Osteoblast (primary cell): ENCODE results near the gene TTYH3. TPM values are rescaled to one million over a fixed set of nuclear protein-coding genes. Genes with fewer than 3 reads are reported as not detected.

Source experiments
- DNase-seq: peaks from one replicate; pipeline ENCODE4 v3.0.0; 2011; ENCODE audit warnings: low spot score, mixed read lengths; ENCODE audit not compliant: insufficient read length; ENCODE audit errors: missing footprints
- H2AFZ ChIP-seq: 2 replicates; pipeline ENCODE4 v1.6.0; 2011; ENCODE audit warnings: mild to moderate bottlenecking, low read length
- H3K27ac ChIP-seq: 2 replicates; pipeline ENCODE4 v1.5.1; 2011; ENCODE audit warnings: mild to moderate bottlenecking, low read depth, low read length, moderate library complexity
- H3K27me3 ChIP-seq: 2 replicates; pipeline ENCODE4 v1.6.0; 2012; ENCODE audit warnings: mild to moderate bottlenecking, control low read depth, inconsistent platforms, low read length, moderate library complexity; ENCODE audit not compliant: insufficient read depth
- H3K36me3 ChIP-seq: 2 replicates; pipeline ENCODE4 v1.5.1; 2011; ENCODE audit warnings: mild to moderate bottlenecking, low read length, control low read depth, moderate library complexity; ENCODE audit not compliant: insufficient read depth
- H3K4me1 ChIP-seq: 2 replicates; pipeline ENCODE4 v1.5.1; 2011; ENCODE audit warnings: mild to moderate bottlenecking, low read length, control low read depth, moderate library complexity; ENCODE audit not compliant: insufficient read depth
- H3K4me2 ChIP-seq: 2 replicates; pipeline ENCODE4 v1.6.0; 2011; ENCODE audit warnings: mild to moderate bottlenecking, low read length; ENCODE audit not compliant: insufficient read depth
- H3K4me3 ChIP-seq: fragments of 200-600 bp; sonication (generic); 3 replicates; pipeline ENCODE4 v1.5.1; 2012; ENCODE audit warnings: mild to moderate bottlenecking, low read length, inconsistent platforms; ENCODE audit not compliant: insufficient read depth
- H3K79me2 ChIP-seq: 2 replicates; pipeline ENCODE4 v1.6.0; 2012; ENCODE audit warnings: mild to moderate bottlenecking, low read length, control low read depth, inconsistent platforms; ENCODE audit not compliant: insufficient read depth
- H3K9me3 ChIP-seq: 2 replicates; pipeline ENCODE4 v1.5.1; 2011; ENCODE audit warnings: low read depth, low read length, control low read depth
- H4K20me1 ChIP-seq: 2 replicates; pipeline ENCODE4 v1.6.0; 2012; ENCODE audit warnings: mild to moderate bottlenecking, low read length, control low read depth; ENCODE audit not compliant: insufficient read depth
- CTCF ChIP-seq: IDR thresholded peaks from 2 replicates; pipeline ENCODE4 v1.5.1; 2011; ENCODE audit warnings: mild to moderate bottlenecking, low read depth, low read length, moderate library complexity; ENCODE audit errors: extremely low read depth
- total RNA-seq: library from RNA; depleted of rRNA; stranded (reverse); fragments of >200 nt; gene quantifications from 2 replicates; pipeline ENCODE4 v1.2.3, GENCODE V29; 2012

Gene TTYH3
- total RNA-seq, 1 donor, result 29.0 TPM

GRCh38 chr7:2637066-2637471 lies 5.3 kb downstream of the TTYH3 start:
- no peak overlapping the region for H3K4me3 ChIP-seq
- no peak for DNase-seq
- TF ChIP-seq CTCF, result no peak
- peaks cover 78% of the 10 kb centered on the region for H3K79me2 ChIP-seq
- no peak overlapping the region for H3K27ac ChIP-seq
- peaks cover 43% of the 10 kb centered on the region for H4K20me1 ChIP-seq
- H2AFZ ChIP-seq, result no peak overlapping the region
- H3K9me3 ChIP-seq, result no peaks in the 10 kb centered on the region
- peaks cover 48% of the 10 kb centered on the region for H3K4me1 ChIP-seq
- H3K36me3 ChIP-seq, result no peaks in the 10 kb centered on the region
- H3K4me2 ChIP-seq, result no peak overlapping the region
- no peaks in the 10 kb centered on the region for H3K27me3 ChIP-seq

GRCh38 chr7:2637505-2638223 lies 5.9 kb downstream of the TTYH3 start:
- H3K36me3 ChIP-seq, result no peaks in the 10 kb centered on the region
- no peak for TF ChIP-seq CTCF
- no peak for DNase-seq
- H4K20me1 ChIP-seq, result peaks cover 40% of the 10 kb centered on the region
- no peak overlapping the region for H3K4me3 ChIP-seq
- no peaks in the 10 kb centered on the region for H3K9me3 ChIP-seq
- H2AFZ ChIP-seq, result no peak overlapping the region
- no peak overlapping the region for H3K4me2 ChIP-seq
- no peaks in the 10 kb centered on the region for H3K27me3 ChIP-seq
- H3K27ac ChIP-seq, result peak overlapping the region; percentile 60
- H3K4me1 ChIP-seq, result peaks cover 43% of the 10 kb centered on the region
- H3K79me2 ChIP-seq, result peaks cover 72% of the 10 kb centered on the region

GRCh38 chr7:2638224-2638991 lies 6.6 kb downstream of the TTYH3 start:
- H3K36me3 ChIP-seq, result no peaks in the 10 kb centered on the region
- DNase-seq, result peak; percentile 96
- peaks cover 72% of the 10 kb centered on the region for H3K79me2 ChIP-seq
- no peaks in the 10 kb centered on the region for H3K9me3 ChIP-seq
- no peak overlapping the region for H3K4me2 ChIP-seq
- H3K4me1 ChIP-seq, result peaks cover 36% of the 10 kb centered on the region
- H2AFZ ChIP-seq, result no peak overlapping the region
- peak overlapping the region; percentile 60 for H3K27ac ChIP-seq
- no peaks in the 10 kb centered on the region for H3K27me3 ChIP-seq
- H4K20me1 ChIP-seq, result peaks cover 40% of the 10 kb centered on the region
- no peak overlapping the region for H3K4me3 ChIP-seq
- TF ChIP-seq CTCF, result no peak

GRCh38 chr7:2639181-2639681 lies 7.4 kb downstream of the TTYH3 start:
- H3K27me3 ChIP-seq, result no peaks in the 10 kb centered on the region
- H4K20me1 ChIP-seq, result peaks cover 42% of the 10 kb centered on the region
- H3K4me3 ChIP-seq, result no peak overlapping the region
- DNase-seq, result no peak
- peaks cover 78% of the 10 kb centered on the region for H3K79me2 ChIP-seq
- no peak overlapping the region for H3K4me2 ChIP-seq
- no peak overlapping the region for H2AFZ ChIP-seq
- H3K27ac ChIP-seq, result peak overlapping the region; percentile 60
- H3K4me1 ChIP-seq, result peaks cover 28% of the 10 kb centered on the region
- H3K9me3 ChIP-seq, result no peaks in the 10 kb centered on the region
- no peak for TF ChIP-seq CTCF
- H3K36me3 ChIP-seq, result peaks cover 2% of the 10 kb centered on the region
